Ishikawa (cell line): Measurements from ENCODE around the gene SH3RF3.
A peak's percentile ranks its signal among the peaks of the same experiment; 100 is the strongest.

Experiments used
- CEBPB ChIP-seq: IDR thresholded peaks from 2 replicates; pipeline ENCODE4 v1.6.1; 2012
- CREB1 ChIP-seq: IDR thresholded peaks from 2 replicates; pipeline ENCODE4 v1.6.1; 2012; ENCODE audit warnings: low read depth
- EGR1 ChIP-seq: IDR thresholded peaks from 2 replicates; pipeline ENCODE4 v1.6.1; 2012
- EP300 ChIP-seq: IDR thresholded peaks from 2 replicates; pipeline ENCODE4 v1.6.1; 2012; ENCODE audit warnings: borderline replicate concordance
- FOXM1 ChIP-seq: IDR thresholded peaks from 2 replicates; pipeline ENCODE4 v1.6.1; 2012; ENCODE audit warnings: low read depth, borderline replicate concordance
- NFIC ChIP-seq: IDR thresholded peaks from 2 replicates; pipeline ENCODE4 v1.6.1; 2012
- RAD21 ChIP-seq: IDR thresholded peaks from 2 replicates; pipeline ENCODE4 v1.6.1; 2012; ENCODE audit warnings: low read depth
- TAF1 ChIP-seq: IDR thresholded peaks from 2 replicates; pipeline ENCODE4 v1.6.1; 2012; ENCODE audit warnings: low read depth, mild to moderate bottlenecking
- TCF12 ChIP-seq: IDR thresholded peaks from 2 replicates; pipeline ENCODE4 v1.6.1; 2012; ENCODE audit warnings: low read depth
- TEAD4 ChIP-seq: IDR thresholded peaks from 2 replicates; pipeline ENCODE4 v1.6.1; 2012
- YY1 ChIP-seq: IDR thresholded peaks from 2 replicates; pipeline ENCODE4 v1.6.1; 2012; ENCODE audit warnings: low read depth
- ZBTB7A ChIP-seq: IDR thresholded peaks from 2 replicates; pipeline ENCODE4 v1.6.1; 2012; ENCODE audit warnings: low read depth
- TF ChIP-seq, protein P1 (sequence below): IDR thresholded peaks from 2 replicates; pipeline ENCODE4 v1.6.1; 2012
- TF ChIP-seq, protein P2 (sequence below): IDR thresholded peaks from 2 replicates; pipeline ENCODE4 v1.6.1; 2012; ENCODE audit warnings: low read depth, mild to moderate bottlenecking
- TF ChIP-seq, protein P3 (sequence below): IDR thresholded peaks from 2 replicates; pipeline ENCODE4 v1.6.1; 2012

SH3RF3 gene

DNA sequence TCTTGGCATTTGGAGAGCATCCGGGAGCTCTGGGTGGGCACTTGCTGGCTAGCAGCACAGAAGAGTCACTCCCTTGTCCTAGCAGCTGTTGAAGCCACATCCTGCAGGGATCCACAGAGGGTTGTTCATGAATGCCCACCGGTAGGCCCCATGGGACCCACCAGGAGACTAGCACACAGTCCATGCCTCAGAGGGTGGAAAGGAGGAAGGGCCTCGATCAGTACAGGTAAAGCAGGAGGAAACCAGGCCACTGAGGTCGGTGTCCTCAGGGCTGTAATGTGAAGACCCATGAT is 279.0 kb downstream of the SH3RF3 start:
- TF ChIP-seq TEAD4 (no peak), NFIC (no peak), EGR1 (no peak), RAD21 (no peak), EP300 (no peak), TCF12 (no peak), FOXM1 (no peak)
- TF ChIP-seq, protein P1, sequence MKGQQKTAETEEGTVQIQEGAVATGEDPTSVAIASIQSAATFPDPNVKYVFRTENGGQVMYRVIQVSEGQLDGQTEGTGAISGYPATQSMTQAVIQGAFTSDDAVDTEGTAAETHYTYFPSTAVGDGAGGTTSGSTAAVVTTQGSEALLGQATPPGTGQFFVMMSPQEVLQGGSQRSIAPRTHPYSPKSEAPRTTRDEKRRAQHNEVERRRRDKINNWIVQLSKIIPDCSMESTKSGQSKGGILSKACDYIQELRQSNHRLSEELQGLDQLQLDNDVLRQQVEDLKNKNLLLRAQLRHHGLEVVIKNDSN = no peak
- TF ChIP-seq, protein P2, sequence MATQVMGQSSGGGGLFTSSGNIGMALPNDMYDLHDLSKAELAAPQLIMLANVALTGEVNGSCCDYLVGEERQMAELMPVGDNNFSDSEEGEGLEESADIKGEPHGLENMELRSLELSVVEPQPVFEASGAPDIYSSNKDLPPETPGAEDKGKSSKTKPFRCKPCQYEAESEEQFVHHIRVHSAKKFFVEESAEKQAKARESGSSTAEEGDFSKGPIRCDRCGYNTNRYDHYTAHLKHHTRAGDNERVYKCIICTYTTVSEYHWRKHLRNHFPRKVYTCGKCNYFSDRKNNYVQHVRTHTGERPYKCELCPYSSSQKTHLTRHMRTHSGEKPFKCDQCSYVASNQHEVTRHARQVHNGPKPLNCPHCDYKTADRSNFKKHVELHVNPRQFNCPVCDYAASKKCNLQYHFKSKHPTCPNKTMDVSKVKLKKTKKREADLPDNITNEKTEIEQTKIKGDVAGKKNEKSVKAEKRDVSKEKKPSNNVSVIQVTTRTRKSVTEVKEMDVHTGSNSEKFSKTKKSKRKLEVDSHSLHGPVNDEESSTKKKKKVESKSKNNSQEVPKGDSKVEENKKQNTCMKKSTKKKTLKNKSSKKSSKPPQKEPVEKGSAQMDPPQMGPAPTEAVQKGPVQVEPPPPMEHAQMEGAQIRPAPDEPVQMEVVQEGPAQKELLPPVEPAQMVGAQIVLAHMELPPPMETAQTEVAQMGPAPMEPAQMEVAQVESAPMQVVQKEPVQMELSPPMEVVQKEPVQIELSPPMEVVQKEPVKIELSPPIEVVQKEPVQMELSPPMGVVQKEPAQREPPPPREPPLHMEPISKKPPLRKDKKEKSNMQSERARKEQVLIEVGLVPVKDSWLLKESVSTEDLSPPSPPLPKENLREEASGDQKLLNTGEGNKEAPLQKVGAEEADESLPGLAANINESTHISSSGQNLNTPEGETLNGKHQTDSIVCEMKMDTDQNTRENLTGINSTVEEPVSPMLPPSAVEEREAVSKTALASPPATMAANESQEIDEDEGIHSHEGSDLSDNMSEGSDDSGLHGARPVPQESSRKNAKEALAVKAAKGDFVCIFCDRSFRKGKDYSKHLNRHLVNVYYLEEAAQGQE = no peak

DNA sequence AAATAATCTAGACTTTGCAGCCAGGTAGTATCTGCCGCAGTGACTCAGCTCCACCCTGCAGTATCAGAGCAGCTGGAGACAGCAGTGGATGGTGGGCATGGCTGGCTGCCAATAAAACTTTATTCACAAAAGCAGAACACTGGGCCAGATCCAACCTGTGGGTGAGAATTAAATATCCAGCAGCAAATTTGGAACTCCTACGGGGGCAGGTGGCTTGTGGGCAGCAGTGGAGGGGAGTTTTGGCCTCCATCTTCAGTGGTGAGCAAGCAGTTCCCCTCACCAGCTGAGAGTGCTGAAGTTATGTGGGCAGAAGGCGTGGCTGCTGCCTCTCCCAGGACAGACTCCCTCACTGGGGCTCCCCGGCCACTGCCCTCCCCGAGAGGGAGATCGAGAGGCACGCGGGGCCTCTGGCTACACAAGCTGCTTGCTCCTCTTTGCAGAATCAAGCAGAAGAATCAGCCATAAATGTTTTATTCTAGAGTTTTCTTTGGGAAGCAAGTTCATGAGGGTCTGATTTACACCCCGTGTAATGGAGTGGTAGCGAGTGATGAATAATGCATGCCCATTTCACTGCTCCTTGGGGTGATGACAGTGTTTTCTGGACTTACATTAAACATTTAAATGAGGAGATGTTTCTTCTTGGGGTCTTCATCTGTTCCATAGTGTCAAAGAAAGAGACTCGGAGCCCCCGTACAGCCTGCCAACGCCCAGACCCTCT is 280.5 kb downstream of the SH3RF3 start:
- TF ChIP-seq EP300 (no peak), FOXM1 (no peak), CEBPB (no peak), NFIC (no peak), RAD21 (no peak)

DNA sequence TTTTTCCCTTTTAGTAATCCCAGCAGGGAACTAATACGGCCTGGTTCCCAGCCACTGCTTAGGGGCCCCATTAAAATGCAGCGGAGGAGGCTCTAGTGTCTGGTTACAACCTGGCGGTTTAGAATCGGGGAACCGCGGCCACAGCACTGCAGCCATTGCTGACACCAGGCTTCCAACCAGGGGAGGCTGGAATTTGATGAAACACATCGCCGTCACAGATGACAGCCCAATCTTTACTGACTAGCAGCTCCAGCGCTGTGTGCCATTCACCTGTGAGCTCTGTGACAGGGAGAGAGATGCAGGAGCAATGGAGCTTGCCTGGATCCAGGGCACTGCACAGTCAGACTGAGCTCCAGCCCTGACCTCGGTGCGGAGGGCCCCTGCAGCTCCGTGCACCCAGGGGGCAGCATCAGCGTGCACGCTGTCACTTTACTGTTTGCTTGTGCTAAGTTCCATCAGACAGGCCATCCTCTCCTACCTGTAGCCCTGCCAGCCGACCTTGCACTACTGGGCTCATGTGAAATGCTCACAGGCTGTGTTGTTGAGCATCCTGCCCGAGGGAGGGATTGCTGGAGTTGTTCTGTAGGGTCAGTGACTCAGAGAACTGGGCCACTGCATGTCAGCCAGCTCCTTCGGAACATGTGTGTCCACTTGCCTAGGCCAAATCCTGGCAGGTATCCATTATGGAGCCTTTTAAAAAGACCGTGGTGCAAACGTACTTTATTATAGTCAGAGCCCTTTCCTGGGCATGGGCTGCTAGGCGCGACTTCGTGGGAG is 281.2 kb downstream of the SH3RF3 start:
- TF ChIP-seq EP300 (no peak), RAD21 (no peak), YY1 (0 out of 2 replicates have a peak, but pooled peaks have one; percentile 21)

DNA sequence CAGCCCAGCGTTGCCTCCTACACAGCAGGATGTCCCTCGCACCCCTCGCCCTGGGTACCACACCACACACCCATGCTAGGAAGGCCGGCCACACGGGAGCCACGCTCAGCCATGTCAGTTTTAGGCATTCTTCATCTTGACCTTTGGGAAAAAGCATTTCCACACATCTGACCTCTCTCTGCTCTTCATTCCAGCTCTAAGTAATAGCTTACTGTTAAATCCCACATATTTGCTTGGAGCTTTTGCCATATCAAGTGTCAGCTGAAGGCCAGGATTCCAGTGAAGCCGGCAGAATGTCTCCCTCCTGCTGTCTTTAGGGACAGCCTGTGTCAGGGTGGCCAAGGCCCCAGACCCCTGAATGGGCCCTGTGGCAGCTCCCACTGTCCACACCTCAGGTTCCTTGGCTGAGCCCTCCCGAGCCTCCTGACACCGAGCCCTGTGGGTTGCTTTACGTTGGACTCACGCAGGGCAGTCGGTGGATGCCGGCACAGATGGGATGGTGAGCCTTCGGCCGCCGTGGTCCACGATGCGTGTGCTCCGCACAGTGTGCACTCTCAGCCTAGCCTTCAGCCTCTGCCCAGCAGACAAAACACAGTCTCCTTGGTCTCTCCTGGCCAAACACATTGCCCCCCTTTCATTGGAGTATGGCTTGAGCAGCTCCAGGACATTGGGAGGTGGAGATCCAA is 282.8 kb downstream of the SH3RF3 start:
- TF ChIP-seq EP300 (no peak), TEAD4 (no peak), EGR1 (no peak), FOXM1 (no peak)
- TF ChIP-seq, protein P3, sequence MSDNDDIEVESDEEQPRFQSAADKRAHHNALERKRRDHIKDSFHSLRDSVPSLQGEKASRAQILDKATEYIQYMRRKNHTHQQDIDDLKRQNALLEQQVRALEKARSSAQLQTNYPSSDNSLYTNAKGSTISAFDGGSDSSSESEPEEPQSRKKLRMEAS = no peak

DNA sequence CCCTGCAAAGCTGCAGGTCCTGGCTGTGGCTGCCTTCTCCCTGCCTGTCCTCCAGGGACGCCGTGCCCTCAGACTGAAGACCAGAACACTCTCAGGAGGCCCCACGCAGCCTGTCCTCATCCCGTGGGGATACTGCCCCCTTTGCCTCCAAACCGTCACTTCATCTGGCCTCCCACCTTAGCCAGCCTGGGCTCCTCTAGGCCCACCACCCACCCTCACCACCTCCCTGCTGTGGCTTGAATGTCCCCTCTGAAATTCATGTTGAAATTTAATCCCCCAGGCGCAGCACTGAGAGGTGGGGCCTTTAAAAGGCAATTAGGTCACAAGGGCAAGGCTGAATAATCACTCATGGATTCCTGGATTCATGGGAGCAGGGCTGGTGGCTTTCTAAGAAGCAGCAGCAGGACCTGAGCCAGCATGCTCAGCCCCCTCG is 286.6 kb downstream of the SH3RF3 start:
- TF ChIP-seq, protein P2 = no peak
- TF ChIP-seq CREB1 (no peak), CEBPB (no peak), TEAD4 (no peak), ZBTB7A (no peak)

DNA sequence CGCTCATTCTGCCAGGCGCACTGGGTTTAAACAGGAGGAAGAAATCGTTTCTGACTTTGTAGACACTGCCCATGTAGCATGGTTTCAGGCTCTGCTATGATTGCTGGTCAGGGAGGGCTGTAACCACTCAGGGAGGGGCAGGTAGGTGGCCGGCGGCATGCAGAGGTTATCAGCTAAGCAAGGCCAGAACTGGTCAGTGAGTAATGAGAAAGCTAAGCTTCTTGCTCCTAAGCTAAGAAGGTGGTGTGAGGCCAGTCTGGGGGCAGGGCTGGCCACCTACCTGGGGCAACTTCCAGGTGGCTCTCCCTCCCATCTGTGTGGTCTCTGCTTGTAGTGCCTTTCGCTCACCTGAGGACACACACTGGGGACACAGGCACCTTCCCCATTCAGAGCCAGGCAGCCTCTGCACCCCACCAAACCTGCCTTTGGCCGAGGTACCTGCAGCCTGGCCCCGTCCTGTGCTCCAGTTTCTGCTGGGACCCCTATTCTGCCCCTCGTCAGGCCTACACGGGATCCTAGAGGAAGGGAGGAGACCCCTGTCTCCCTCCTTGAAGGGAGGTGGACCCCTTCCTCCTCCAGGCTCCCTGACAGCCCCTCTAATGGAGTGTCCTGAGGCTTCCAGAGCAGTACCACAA is 288.8 kb downstream of the SH3RF3 start:
- TF ChIP-seq EGR1 (no peak), EP300 (no peak), FOXM1 (no peak), CREB1 (no peak), CEBPB (no peak), YY1 (no peak), ZBTB7A (no peak), TAF1 (no peak), NFIC (no peak), TCF12 (no peak), RAD21 (no peak), TEAD4 (no peak)
- TF ChIP-seq, protein P1 = no peak
- TF ChIP-seq, protein P3 = no peak
- TF ChIP-seq, protein P2 = no peak
